Measurements from ENCODE around the gene SCARB1.

Gene SCARB1

DNA sequence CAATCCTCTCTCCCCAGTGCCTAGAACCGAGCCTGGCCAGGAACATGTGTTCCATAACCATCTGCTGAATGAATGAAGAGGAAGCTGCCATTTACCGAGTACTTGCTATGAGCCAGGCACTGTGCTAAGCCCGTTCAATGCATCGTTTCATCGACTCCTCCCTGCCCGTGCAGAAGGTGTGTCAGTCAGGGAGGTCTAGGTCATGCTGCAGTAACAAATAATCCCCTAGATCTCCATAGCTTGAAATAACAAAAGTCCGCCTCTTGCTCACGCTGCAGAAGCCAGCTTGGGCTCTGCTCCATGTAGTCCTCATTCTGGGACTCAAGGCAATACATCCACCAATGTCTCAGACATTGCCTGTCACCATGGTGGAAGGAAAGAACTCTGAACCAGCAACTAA lies 101.3 kb downstream of the SCARB1 start:
- TF ChIP-seq ZNF274 (IDR thresholded peaks at IDR 0.05; ENCODE audit: low read depth, low read length): no peak
- no peak overlapping the region for H3K4me3 ChIP-seq (ENCODE audit: low read length)

- H3K4me3 ChIP-seq (ENCODE audit: low read length): no peak overlapping the region
- no peak for TF ChIP-seq ZNF274 (IDR thresholded peaks at IDR 0.05; ENCODE audit: low read depth, low read length)
Measured at GRCh38 chr12:124761871-124762270, 101.8 kb downstream of the SCARB1 start.

DNA sequence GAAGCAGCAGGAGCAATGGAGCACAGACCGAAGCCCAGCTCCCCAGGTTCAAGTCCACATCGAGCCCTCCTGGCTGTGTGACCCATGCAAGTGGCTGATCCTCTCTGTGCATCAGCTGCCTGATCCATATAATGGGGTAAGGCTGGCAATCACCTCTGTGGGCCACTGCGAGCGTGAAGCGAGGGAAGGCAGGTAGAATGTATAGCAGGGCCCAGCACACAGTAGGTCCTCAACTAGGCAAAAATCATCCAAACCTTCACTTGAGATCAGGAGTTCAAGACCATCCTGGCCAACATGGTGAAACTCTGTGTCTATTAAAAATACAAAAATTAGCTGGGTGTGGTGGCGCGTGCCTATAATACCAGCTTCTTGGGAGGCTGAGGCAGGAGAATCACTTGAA lies 102.6 kb downstream of the SCARB1 start:
- no peak for TF ChIP-seq ZNF274 (IDR thresholded peaks at IDR 0.05; ENCODE audit: low read depth, low read length)

GRCh38 chr12:124760560-124760959 lies 103.1 kb downstream of the SCARB1 start:
- no peak overlapping the region for H3K4me3 ChIP-seq (ENCODE audit: low read length)
- TF ChIP-seq ZNF274 (IDR thresholded peaks at IDR 0.05; ENCODE audit: low read depth, low read length): no peak

More for the DNA sequence above, 102.6 kb downstream of the SCARB1 start:
- no peak overlapping the region for H3K4me3 ChIP-seq (ENCODE audit: low read length)

DNA sequence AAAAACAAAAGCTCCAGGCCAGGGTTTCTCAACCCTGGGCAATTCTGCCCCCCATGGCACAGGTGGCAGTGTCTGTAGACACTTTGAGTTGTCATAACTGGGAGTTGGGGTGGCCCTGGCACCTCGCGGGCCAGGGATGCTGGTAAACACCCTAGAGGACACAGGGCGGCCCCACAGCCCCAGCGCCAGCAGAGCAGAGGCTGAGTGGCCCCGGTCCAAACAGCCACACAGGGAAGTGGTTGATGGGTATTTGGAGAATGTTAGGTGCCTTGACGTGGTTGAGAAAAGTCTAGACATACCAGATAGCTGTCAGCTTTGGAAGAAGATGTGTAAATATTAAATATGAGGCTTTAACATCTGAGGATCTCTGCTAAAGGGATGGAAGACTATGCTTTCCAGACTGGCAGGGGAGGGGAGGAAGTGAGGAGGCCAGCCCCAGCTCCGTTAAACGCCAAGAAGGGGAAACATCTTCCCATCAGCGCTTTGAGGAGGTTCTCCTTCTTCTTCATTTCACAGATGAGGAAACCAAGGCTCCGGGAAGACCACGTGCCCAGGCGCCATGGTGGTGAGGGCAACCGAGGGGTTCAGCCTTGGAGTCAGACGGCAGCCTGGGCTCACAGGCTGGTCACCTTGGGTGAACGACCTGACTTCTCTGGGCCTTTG lies 103.7 kb downstream of the SCARB1 start:
- H3K4me3 ChIP-seq (ENCODE audit: low read length): no peak overlapping the region
- TF ChIP-seq ZNF274 (IDR thresholded peaks at IDR 0.05; ENCODE audit: low read depth, low read length): no peak

DNA sequence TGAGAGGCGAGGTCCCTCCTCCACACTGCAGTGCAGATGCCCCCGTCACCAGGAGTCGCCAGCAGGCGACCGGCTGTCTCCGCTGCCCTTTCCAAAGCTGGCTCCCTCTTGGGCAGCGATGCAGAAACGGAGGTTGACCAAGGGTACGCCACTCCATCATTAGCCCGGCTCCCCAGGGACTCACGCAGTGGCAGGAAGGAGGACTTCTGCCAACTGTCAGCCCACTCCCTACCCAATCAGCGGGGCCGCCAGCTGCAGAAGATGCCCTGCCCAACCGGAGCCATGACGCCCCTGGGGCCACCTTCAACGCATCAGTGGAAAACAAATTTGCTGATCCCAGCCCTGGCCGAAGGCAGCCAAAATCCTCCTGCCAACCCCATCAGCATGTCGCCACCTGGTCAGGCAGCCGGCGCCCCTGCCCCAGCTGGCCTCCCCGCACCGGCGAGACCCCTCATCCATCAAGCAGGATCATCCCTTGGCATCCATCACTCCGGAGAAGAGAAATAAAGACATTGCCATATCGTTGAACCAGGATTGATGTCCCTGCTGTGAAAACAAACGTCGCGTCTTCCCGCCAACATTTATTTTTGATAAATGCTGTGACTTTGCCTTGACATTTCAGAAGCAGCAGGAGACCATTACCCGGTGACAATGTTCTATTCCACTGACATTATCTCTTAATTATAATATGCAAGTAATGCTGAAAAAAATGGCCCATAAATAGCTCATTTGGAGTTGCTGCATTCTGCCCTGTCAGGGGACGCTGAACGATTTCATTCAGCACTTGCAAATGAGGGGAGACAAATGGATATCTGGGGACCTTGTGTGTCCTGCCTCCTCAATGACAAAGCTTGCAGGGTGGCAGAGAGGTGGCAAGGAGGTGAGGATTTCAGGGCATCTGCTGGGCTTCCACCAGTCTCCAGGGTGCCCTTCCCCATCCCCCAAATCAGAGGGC lies 105.1 kb downstream of the SCARB1 start:
- TF ChIP-seq ZNF274 (IDR thresholded peaks at IDR 0.05; ENCODE audit: low read depth, low read length): no peak
- H3K4me3 ChIP-seq (ENCODE audit: low read length): no peak overlapping the region

DNA sequence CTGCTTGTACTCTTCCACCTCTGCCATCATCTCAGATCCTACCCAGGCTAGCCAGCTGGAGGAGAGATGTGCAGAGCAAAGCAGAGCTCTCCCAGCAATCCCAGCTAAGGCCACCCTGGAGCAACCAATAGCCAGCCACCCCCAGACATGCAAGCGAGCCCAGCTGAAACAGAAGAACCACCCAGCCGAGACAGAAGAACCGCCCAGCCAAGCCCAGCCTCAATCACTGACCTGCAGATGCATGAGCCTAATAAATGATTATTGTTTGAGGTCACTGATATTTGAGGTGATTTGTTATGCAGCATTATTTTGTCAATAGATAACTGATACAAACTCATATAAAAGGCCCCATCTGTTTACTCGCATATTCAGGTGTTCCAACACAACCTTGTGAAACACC lies 106.3 kb downstream of the SCARB1 start:
- H3K4me3 ChIP-seq (ENCODE audit: low read length): no peak overlapping the region
- no peak for TF ChIP-seq ZNF274 (IDR thresholded peaks at IDR 0.05; ENCODE audit: low read depth, low read length)

DNA sequence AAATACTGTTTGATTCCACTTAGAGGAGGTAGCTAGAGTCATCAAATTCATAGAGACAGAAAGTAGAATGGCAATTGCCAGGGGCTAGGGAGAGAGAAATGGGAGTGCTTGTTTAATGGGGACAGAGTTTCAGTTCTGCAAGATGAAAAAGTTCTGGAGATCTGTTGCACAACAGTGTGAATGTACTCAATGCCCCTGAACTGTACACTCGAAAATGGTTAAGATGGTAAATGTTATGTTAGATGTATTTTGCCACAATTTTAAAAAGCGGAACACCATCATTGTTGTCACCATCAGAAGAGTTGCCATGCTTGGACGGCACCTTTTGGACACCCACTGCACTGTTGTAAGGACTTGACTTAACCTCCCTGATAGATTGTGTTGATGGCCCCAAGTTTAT lies 106.9 kb downstream of the SCARB1 start:
- H3K4me3 ChIP-seq (ENCODE audit: low read length): no peak overlapping the region
- TF ChIP-seq ZNF274 (IDR thresholded peaks at IDR 0.05; ENCODE audit: low read depth, low read length): no peak

- no peak overlapping the region for H3K4me3 ChIP-seq (ENCODE audit: low read length)
- no peak for TF ChIP-seq ZNF274 (IDR thresholded peaks at IDR 0.05; ENCODE audit: low read depth, low read length)
Measured at GRCh38 chr12:124756166-124756565, 107.5 kb downstream of the SCARB1 start.

GRCh38 chr12:124755801-124756148 lies 107.9 kb downstream of the SCARB1 start:
- no peak for TF ChIP-seq ZNF274 (IDR thresholded peaks at IDR 0.05; ENCODE audit: low read depth, low read length)

DNA sequence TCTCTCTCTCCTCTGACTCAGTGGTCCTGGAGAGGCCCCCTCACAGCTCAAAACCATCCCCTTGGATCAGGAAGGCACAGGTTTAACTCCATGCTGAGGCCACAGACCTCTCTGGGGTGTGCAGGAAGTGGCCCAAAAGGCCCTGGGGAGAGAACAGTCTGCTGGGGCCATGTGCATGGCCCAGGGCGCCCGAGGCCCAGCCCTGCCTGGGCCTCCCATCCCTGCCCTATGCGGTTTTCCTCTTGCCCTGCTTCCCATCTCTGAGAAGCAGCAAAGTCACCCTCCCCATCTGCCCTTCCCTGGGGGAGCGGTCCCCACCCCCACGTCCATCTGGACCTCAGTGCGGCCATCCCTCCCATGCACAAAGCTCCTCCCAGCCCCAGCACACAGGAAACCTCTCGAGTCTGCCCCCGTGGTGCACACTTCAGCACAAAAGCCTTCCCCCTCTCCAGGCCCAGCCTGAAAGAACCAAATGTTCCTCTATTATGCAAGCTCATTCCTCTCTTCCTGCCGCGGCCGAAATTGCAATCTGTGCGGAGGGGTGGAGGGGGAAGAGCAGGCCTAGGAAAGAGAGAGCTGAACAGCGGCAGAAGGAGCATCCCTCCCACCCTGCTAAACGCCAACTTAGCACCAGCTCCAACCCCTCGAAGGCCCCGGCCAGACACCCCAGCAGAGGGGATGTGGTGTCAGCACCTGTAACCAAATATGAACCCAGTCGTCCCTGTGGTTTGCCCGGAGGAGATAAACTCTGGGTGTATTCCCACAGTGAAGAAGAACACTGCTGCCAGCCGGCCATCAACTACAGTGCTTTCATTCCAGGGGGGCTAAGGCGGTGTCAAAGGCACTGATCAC lies 108.5 kb downstream of the SCARB1 start:
- H3K4me3 ChIP-seq (ENCODE audit: low read length): no peak overlapping the region
- no peak for TF ChIP-seq ZNF274 (IDR thresholded peaks at IDR 0.05; ENCODE audit: low read depth, low read length)

More at GRCh38 chr12:124755801-124756148, 107.9 kb downstream of the SCARB1 start:
- no peak overlapping the region for H3K4me3 ChIP-seq (ENCODE audit: low read length)

DNA sequence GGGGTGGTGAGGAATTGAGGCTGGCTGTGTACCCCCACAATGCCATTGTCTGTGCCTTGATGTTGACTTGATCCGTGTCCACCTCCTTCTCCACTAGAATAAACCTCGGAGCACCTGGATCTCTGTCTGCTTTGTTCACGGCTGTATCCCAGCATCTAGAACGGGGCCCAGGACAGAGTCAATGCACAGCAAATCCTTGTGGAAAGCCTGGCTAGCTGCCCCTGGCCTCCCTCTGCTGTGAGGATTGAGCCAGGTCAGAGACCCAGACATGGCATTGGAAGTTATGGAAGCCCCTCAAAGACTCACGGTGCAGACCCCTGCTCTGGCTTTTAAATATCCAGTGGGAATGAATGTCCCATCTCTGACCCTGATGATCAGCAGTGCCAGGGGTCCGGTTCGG lies 109.2 kb downstream of the SCARB1 start:
- no peak overlapping the region for H3K4me3 ChIP-seq (ENCODE audit: low read length)
- TF ChIP-seq ZNF274 (IDR thresholded peaks at IDR 0.05; ENCODE audit: low read depth, low read length): no peak

DNA sequence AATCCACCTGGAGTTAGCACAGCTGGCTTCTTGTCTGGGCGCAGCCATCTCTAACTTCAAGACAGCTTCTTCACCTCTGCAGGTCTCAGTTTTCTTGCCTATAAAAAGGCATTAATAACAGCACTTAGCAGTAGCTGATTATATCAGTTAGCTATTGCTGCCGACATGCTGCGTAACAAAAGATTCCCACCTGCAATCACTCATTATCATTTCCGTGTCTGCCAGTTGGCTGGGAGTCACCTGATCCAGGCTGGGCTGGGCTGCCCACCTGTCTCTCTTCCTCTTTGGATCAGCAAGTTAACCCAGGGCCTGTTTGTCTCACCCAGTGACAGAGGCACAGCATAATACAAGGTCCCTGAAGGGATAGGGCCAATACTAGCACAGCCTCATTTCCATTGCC lies 109.7 kb downstream of the SCARB1 start:
- TF ChIP-seq ZNF274 (IDR thresholded peaks at IDR 0.05; ENCODE audit: low read depth, low read length): no peak
- H3K4me3 ChIP-seq (ENCODE audit: low read length): no peak overlapping the region

GRCh38 chr12:124753228-124753591 lies 110.5 kb downstream of the SCARB1 start:
- no peak overlapping the region for H3K4me3 ChIP-seq (ENCODE audit: low read length)
- no peak for TF ChIP-seq ZNF274 (IDR thresholded peaks at IDR 0.05; ENCODE audit: low read depth, low read length)

All from GM08714 (cell line).